HL-60/S4 (cell line): Measurements from ENCODE around the gene PLEKHM2.
"Not testable (repeated sequence)": the region's sequence is repeated elsewhere in the genome, so short reads cannot be mapped to it uniquely, and the experiment has no call there.

Experiments used
- in situ Hi-C: fragments of 300-500 bp; cut with MboI; formaldehyde crosslinking; loops from 2 replicates; pipeline ENCODE4 v1.14.3; 2022; ENCODE audit warnings: low sequenced_read_pairs

Gene PLEKHM2

GRCh38 chr1:15698201-15698600, 14.1 kb downstream of the PLEKHM2 start:
- in situ Hi-C loops, result no loop called here

DNA sequence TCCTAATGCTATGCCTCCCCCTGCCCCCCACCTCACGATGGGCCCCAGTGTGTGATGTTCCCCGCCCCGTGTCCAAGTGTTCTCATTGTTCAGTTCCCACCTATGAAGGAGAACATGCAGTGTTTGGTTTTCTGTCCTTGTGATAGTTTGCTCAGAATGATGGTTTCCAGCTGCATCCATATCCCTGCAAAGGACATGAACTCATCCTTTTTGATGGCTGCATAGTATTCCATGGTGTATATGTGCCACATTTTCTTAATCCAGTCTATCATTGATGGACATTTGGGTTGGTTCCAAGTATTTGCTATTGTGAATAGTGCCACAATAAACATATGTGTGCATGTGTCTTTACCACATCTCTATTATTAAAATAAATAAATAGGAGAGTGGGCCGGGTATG, 15.2 kb downstream of the PLEKHM2 start:
- in situ Hi-C loops, result not testable (repeated sequence)

- in situ Hi-C loops, result no loop called here
Measured at GRCh38 chr1:15700508-15700907, 16.4 kb downstream of the PLEKHM2 start.

DNA sequence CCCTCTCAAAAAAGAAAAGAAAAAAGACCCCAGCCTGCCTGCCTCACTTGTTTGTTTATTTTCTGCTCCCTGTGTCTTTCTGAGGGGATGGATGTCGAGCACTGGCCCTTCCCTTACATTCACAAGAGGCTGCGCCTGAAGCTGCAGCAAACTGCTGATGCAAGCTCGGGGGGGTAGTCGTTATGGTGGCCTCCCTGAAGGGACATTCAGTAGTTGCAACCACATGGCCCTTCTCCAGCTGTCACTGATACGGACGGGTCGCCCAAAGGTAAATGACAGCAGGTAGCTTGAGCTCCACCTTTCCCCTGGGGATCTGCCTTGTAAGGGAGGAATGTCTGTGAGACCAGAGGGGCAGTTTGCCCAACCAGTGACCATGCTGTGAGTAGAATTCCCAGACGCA, 17.7 kb downstream of the PLEKHM2 start:
- in situ Hi-C loops, result no loop called here

- in situ Hi-C loops, result no loop called here
Measured at GRCh38 chr1:15702722-15703550, 18.8 kb downstream of the PLEKHM2 start.

DNA sequence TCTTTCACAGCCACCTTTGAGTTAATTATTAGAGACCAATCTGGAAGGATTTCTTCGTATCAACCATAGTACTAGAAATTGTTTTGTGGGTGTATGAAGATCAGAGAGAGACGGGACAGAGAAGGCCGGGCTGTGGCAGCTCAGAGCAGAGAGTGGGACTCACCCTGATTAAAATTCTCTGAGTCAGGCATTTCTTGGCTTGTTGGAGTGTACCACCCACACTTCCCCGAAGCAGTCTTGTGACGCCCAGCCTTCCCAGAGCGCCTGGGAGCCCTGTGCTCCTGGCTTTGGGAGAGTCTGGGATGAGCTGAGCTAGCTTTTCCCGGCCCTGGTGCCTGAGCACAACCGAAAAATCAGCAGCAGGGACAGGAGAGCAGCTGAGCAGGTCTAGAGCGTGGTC, 19.4 kb downstream of the PLEKHM2 start:
- in situ Hi-C loops, result no loop called here

- in situ Hi-C loops, result no loop called here
Measured at GRCh38 chr1:15704526-15705183, 20.5 kb downstream of the PLEKHM2 start.

DNA sequence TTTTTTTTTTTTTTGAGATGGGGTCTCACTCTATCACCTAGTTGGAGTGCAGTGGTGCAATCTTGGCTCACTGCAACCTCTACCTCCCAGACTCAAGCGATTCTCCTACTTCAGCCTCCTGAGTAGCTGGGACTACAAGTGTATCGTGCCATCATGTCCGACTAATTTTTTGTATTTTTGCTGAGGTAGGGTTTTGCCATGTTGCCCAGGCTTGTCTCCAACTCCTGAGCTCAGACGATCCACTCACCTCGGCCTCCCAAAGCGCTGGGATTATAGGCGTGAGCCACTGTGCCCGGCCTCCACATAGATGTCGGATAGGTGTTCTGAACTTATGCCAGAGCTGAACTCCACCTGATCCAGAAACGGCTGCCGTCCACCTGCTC, 21.1 kb downstream of the PLEKHM2 start:
- in situ Hi-C loops, result no loop called here

DNA sequence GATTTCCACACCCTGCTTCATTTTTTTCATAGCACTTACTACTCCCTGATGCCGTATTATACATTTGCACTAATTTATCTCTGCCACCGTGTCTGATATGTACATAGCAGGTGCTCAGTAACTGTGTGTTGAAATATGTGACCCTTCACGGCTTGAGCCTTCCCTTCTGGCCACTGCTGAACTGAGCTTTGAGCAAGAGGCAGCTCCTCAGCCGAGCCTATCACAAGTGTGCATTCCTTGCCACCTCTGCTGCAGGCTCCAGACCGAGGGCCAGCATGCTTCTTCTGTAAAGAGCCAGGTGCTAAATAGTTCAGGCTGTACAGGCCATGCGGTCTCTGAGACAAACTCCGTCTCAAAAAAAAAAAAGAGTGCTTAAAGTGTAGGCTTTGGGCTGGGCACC, 22.6 kb downstream of the PLEKHM2 start:
- in situ Hi-C loops, result no loop called here

DNA sequence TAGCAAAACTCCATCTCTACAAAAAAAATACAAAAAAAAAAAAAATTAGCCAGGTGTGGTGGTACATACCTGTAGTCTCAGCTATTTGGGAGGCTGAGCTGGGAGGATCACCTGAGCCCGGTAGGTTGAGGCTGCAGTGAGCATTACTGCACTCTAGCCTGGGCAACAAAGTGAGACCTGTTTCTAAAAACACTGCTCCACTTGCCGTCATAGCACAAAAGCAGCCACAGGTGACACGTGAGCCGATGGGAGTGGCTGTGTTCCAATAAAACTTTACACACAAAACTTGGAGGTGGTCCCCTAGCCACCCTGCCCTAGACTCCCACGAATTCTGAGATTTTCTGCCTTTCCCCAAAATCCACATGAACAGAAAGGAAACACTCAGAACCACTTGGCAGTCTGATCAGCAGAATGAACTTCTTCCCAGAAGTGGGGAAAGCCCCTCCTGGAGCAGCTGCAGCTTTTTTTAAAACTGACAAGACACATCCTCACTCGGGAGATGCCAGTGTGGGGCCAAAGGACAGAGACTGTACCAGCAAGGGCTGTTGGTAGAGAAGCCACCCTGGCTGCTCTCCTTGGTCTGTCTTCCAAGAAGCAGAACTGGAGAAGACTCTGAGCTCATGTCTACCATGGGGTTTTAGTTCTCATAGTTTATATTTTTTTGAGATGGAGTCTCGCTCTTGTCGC, 23.3 kb downstream of the PLEKHM2 start:
- in situ Hi-C loops, result no loop called here

DNA sequence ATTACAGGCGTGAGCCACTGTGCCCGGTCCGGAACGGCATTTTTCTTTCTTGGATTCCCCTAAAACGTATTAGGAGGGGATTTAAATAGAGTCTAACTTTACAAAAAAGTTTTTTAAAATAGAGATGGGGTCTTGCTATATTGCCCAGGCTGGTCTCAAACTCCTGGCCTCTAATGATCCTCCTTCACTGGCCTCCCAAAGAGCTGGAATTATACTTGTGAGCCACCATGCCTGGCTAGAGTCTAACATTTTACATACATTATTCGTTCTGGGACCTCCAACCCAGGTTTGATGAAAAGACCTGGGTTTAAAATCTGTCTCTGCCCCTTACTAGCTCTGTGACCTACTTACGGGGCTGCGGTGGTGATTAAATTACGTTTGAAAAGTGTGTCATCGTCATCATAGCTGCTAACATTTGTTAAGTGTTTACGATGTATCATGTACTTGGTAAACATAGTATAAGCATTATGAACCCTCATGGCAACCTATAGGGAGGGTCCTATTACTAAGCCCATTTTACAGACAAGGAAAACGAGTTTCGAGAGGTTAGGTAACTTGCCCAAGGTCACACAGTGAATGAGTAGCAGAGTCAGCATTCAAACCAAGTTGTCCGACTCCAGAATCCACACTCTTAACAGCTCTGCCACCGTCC, 24.5 kb downstream of the PLEKHM2 start:
- in situ Hi-C loops, result no loop called here

DNA sequence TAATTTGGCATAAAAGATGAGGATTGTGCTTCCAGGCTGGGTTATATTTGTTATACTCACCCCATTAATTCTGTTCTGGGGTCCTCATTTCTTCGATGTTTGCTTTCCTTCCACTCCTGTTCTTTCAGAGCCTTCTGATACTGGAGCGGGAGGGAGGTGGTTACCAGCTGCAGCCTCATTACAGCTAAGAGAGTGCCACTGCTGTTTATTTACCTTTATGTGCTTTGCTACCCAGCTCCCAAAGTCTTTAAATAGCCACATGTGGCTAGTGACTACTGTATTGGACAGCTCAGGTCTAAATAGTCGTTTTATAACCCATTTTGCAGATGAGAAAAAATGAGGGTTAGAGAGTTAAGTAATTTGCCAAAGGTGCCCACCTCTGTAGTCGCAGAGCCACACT, 25.1 kb downstream of the PLEKHM2 start:
- in situ Hi-C loops, result no loop called here

- in situ Hi-C loops, result no loop called here
Measured at GRCh38 chr1:15712168-15712567, 28.0 kb downstream of the PLEKHM2 start.

DNA sequence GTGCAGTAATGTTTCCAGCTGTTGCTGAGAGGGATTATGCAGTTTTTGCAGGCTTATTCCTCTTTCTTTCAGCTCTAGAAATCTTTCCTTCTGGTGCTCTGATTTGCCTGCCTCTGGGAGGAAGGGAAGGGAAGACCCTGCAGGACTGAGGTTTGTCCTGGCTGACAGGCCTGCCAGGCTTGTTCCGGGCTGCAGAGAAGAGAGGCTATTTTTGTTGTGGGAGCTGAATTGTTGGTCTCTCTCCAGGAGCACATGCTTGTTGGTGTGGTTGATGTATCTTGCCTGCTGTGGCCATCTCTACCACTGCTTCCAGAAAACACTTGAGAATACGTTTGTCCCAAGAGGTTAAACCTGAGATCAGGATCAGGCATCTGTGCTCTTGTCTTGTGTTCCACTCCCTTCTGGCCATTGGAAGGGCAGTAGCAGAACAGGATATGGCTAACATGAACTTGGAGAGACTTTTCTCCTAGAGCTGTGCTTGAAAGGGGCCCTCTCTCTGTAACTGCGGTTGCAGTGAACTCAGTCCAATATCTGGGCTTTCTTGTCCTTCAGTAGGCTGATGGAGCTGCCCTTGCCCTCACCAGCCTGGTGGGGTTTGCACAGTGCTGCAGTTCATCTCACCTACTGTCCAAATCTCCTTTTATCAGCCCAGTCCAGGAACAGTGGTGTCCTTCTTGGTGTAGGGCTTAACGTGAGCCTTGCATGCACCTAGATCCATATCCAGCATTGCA, 30.5 kb downstream of the PLEKHM2 start:
- in situ Hi-C loops, result no loop called here

- in situ Hi-C loops, result no loop called here
Measured at GRCh38 chr1:15717418-15718125, 33.5 kb downstream of the PLEKHM2 start.

- in situ Hi-C loops, result no loop called here
Measured at GRCh38 chr1:15718199-15718601, 34.1 kb downstream of the PLEKHM2 start.

DNA sequence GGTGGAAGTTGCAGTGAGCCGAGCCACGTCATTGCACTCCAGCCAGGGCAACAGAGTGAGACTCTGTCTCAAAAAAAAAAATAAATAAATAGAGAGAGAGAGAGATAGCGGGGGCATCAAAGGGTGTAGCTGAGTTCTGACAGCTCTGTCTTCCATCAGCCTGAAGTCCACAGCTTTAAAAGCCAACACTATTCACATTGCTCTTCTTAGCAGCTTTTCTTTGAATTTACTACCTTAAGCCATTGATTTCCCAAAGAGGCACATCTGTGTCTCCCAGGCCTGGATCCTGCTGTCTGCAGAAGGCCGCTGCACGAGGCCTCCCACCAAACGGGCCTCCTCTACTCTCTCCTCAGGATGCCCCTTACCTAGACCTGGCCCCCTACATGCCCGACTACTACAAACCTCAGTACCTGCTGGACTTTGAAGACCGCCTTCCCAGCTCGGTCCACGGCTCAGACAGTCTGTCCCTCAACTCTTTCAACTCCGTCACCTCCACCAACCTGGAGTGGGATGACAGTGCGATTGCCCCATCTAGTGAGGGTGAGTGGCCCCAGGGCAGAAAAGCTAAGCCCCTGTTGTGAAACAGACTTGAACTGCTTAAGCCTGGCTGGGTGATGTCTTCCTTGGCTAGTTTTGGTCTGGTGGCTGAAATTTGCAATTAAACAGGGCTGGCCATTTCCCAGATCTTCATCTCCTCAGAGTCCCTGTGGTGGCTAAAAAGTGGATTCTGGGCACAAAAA, 35.4 kb downstream of the PLEKHM2 start:
- in situ Hi-C loops, result no loop called here

DNA sequence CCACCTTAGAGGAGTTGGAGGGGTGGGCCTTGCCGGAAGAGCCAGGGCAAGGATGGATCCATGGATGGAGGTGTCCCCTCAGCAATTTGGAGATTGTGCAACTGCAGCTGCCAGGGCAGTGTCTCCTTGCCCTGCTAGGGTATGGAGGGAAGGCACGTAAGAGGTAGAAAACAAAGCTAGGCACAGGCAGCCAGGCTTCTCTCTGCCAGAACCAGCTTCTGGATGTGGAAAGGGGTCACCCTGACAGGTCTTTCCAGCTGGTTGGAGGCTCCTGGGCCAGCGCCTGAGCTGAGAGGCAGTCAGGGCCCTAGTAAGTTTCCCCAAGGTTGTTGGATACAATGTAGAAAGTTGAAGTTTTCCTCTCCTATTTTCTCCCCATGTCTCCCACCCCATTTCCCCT, 36.7 kb downstream of the PLEKHM2 start:
- in situ Hi-C loops, result no loop called here

DNA sequence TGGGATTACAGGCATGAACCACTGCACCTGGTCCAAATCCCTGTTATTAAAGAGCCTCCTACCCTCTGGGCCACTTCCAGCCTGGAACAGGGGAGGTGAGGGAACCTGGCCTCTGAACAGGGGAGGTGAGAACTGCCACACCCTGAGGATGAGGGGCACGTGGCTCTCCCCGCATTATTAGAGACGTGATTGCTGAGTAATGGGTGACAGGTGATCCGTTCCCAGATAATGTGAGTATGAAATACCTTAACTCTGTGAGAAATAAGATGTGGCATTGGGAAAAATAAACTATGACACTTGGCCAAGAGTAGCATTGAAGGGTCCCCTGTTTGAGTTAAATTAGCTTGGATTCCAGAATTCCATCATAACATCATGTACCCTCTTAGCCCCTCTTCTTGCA, 38.3 kb downstream of the PLEKHM2 start:
- in situ Hi-C loops, result no loop called here
